GM12878 (cell line): ENCODE measurements around the gene NOS3. TPM values are rescaled to one million over a fixed set of nuclear protein-coding genes. Genes with fewer than 3 reads are reported as not detected.
A peak's percentile ranks its signal among the peaks of the same experiment; 100 is the strongest.

Source experiments
- ATAC-seq: fragments of 200-7000 bp; cut with Tn5 transposase; 3 replicates; pipeline ENCODE4 v1.9.1; 2020; ENCODE audit warnings: mild to moderate bottlenecking, moderate library complexity
- BruUV-seq: library from RNA; stranded (reverse); fragments of 400-500 nt; replicated peaks from 2 replicates; lab custom pipeline; 2021; lab: Mats Ljungman, UMichigan
- CTCF ChIA-PET: fragments of 300-600 bp; sonication (Branson Sonifier 250); formaldehyde crosslinking; extraction: SDS; loops from one replicate; lab custom pipeline; 2021; ENCODE audit warnings: inconsistent platforms; lab: Yijun Ruan, JAX
- POLR2A ChIA-PET: fragments of 350-600 bp; formaldehyde crosslinking; extraction: SDS; loops from one replicate; lab custom pipeline; 2021; ENCODE audit warnings: inconsistent platforms; lab: Charles Lee
- RAD21 ChIA-PET: fragments of 300-600 bp; sonication (Branson Sonifier 250); formaldehyde crosslinking; loops from one replicate; lab custom pipeline; 2023; ENCODE audit warnings: antibody characterized with exemption; ENCODE audit not compliant: unreplicated experiment; lab: Charles Lee
- SMC1A ChIA-PET: fragments of 300-600 bp; sonication (Branson Sonifier 250); formaldehyde crosslinking; loops from one replicate; lab custom pipeline; 2023; ENCODE audit not compliant: unreplicated experiment, uncharacterized antibody; lab: Charles Lee
- DNase-seq: peaks from one replicate; pipeline ENCODE4 v3.0.0-alpha.2; 2011; ENCODE audit warnings: low read depth, low spot score
- FAIRE-seq: peaks from 3 replicates; lab custom pipeline; 2011; peaks lifted over from hg19 to GRCh38; lab: Jason Lieb, UNC
- H2AFZ ChIP-seq: 2 replicates; pipeline ENCODE4 v1.6.0; 2011; ENCODE audit warnings: low read depth, low read length, control low read depth; ENCODE audit not compliant: control insufficient read depth
- H3K27ac ChIP-seq: 2 replicates; pipeline ENCODE4 v1.5.1; 2011; ENCODE audit warnings: control low read depth; ENCODE audit not compliant: control insufficient read depth, insufficient read depth
- H3K27me3 ChIP-seq, 2 experiments: replicated peaks in 1 of 2; 2 replicates each; pipeline versions ENCODE4 v1.6.0 to v1.6.1; 2011; ENCODE audit warnings: low read length in 1 of 2; ENCODE audit not compliant: control insufficient read depth in 2 of 2, insufficient read depth in 2 of 2
- H3K36me3 ChIP-seq, 2 experiments: 2 replicates each; pipeline ENCODE4 v1.5.1; 2011; ENCODE audit warnings: low read length in 1 of 2; ENCODE audit not compliant: control insufficient read depth in 2 of 2, insufficient read depth in 2 of 2
- H3K4me1 ChIP-seq: 2 replicates; pipeline ENCODE4 v1.6.1; 2011; ENCODE audit warnings: mild to moderate bottlenecking, low read length, moderate library complexity, mixed read lengths; ENCODE audit not compliant: control insufficient read depth, insufficient read depth
- H3K4me2 ChIP-seq: 2 replicates; pipeline ENCODE4 v1.6.0; 2011; ENCODE audit warnings: control low read depth; ENCODE audit not compliant: control insufficient read depth, insufficient read depth
- H3K4me3 ChIP-seq: fragments of 200-600 bp; sonication (generic); 2 replicates; pipeline ENCODE4 v1.5.1; 2016
- H3K79me2 ChIP-seq: 2 replicates; pipeline ENCODE4 v1.6.0; 2011; ENCODE audit warnings: low read length; ENCODE audit not compliant: control insufficient read depth, insufficient read depth
- H3K9ac ChIP-seq: 2 replicates; pipeline ENCODE4 v1.8.0; 2011; ENCODE audit warnings: low read length, control low read depth, mixed read lengths; ENCODE audit not compliant: control insufficient read depth, insufficient read depth
- H3K9me3 ChIP-seq: replicated peaks from 3 replicates; pipeline ENCODE4 v1.5.1; 2011; ENCODE audit warnings: mild to moderate bottlenecking, low read length; ENCODE audit not compliant: control insufficient read depth, insufficient read depth
- H4K20me1 ChIP-seq: 2 replicates; pipeline ENCODE4 v1.6.0; 2011; ENCODE audit not compliant: control insufficient read depth, insufficient read depth
- BCL11A ChIP-seq: IDR thresholded peaks from 2 replicates; pipeline ENCODE4 v1.6.1; 2011; ENCODE audit warnings: low read depth, low read length
- BHLHE40 ChIP-seq, 2 experiments: fragments of 450-650 bp in 1 of 2; IDR thresholded peaks; 2 replicates each; pipeline ENCODE4 v1.6.1; 2011 to 2017; ENCODE audit warnings: low read depth in 2 of 2, borderline replicate concordance in 1 of 2, improper control_type of control experiment in 1 of 2, low read length in 1 of 2, mild to moderate bottlenecking in 1 of 2
- EGR1 ChIP-seq, 2 experiments: IDR thresholded peaks; 1 replicate in 1 of 2; 2 replicates in 1 of 2; pipeline ENCODE4 v1.6.1; 2011 to 2012; ENCODE audit warnings: low read depth in 2 of 2, low read length in 2 of 2, borderline replicate concordance in 1 of 2, mild to moderate bottlenecking in 1 of 2, moderate library complexity in 1 of 2
- GATAD2B ChIP-seq: fragments of 450-650 bp; conservative IDR thresholded peaks from 2 replicates; pipeline ENCODE4 v1.6.1; 2017; ENCODE audit warnings: low read depth, mild to moderate bottlenecking, moderate library complexity
- IKZF1 ChIP-seq: fragments of 450-650 bp; conservative IDR thresholded peaks from 2 replicates; pipeline ENCODE4 v1.6.1; 2017; ENCODE audit warnings: antibody characterized with exemption, mild to moderate bottlenecking
- MTA2 ChIP-seq: fragments of 450-650 bp; IDR thresholded peaks from 2 replicates; pipeline ENCODE4 v1.6.1; 2016; ENCODE audit warnings: low read depth, mild to moderate bottlenecking, moderate library complexity
- NBN ChIP-seq: fragments of 450-650 bp; IDR thresholded peaks from 2 replicates; pipeline ENCODE4 v1.6.1; 2016
- POLR2A ChIP-seq: IDR thresholded peaks from 2 replicates; pipeline ENCODE4 v1.6.1; 2011; ENCODE audit warnings: low read depth, mild to moderate bottlenecking, low read length
- RAD21 ChIP-seq: IDR thresholded peaks from 2 replicates; pipeline ENCODE4 v1.6.1; 2011; ENCODE audit warnings: mild to moderate bottlenecking, low read depth, low read length, moderate library complexity; ENCODE audit not compliant: insufficient read depth
- SPI1 ChIP-seq: IDR thresholded peaks from 2 replicates; pipeline ENCODE4 v1.6.1; 2011; ENCODE audit warnings: low read depth, mild to moderate bottlenecking, low read length, moderate library complexity, borderline replicate concordance; ENCODE audit not compliant: insufficient read depth
- WGBS: methylation state at CpG from one replicate; pipeline ENCODE4 v1.1.6; 2016; ENCODE audit warnings: low lambda C conversion rate; ENCODE audit not compliant: insufficient replicate concordance, insufficient coverage; ENCODE audit errors: missing lambda C conversion rate; 5-methylcytosine and 5-hydroxymethylcytosine counted together
- in situ Hi-C: fragments of 300-500 bp; cut with MboI; formaldehyde crosslinking; loops from 9 replicates; pipeline ENCODE4 v1.14.3; 2018; ENCODE audit warnings: mixed read lengths
- intact Hi-C: fragments of 100-400 bp; cut with micrococcal nuclease; formaldehyde crosslinking; loops from one replicate; pipeline ENCODE4 v1.14.2; 2022; ENCODE audit not compliant: unreplicated experiment
- polyA plus RNA-seq, 11 experiments: library from polyadenylated mRNA; depleted of rRNA in 4 of 11; unstranded in 6 of 11; stranded (reverse) in 5 of 11; fragments of >200 nt; fragmentation: Nextera tagmentation in 4 of 11; fragmentation: Illumina TruSeq in 1 of 11; extraction: Ambion mirVana in 4 of 11; extraction: Trizol in 1 of 11; gene quantifications; 1 replicate in 1 of 11; 2 replicates in 10 of 11; pipeline versions ENCODE4 v1.2.1 to v1.2.3, GENCODE V29; 2011 to 2016; ENCODE audit warnings: inconsistent platforms in 2 of 11, missing spikeins in 2 of 11, low read depth in 1 of 11
- total RNA-seq, 4 experiments: library from RNA; depleted of rRNA in 3 of 4; stranded (reverse); fragments of >200 nt in 3 of 4; fragmentation: Illumina TruSeq in 1 of 4; extraction: Trizol in 1 of 4; gene quantifications; 2 replicates each; pipeline versions ENCODE4 v1.2.1 to v1.2.3, GENCODE V29; 2013 to 2021
- TF ChIP-seq, protein P1 (sequence below), 3 experiments: IDR thresholded peaks in 2 of 3; conservative IDR thresholded peaks in 1 of 3; 2 replicates each; pipeline ENCODE4 v1.5.1; 2011; ENCODE audit warnings: low read depth in 3 of 3, low read length in 3 of 3, mild to moderate bottlenecking in 3 of 3, control low read depth in 2 of 3, moderate library complexity in 2 of 3, inconsistent platforms in 1 of 3, mixed read lengths in 1 of 3; ENCODE audit not compliant: control insufficient read depth in 2 of 3, insufficient read depth in 1 of 3; ENCODE audit errors: extremely low read depth in 1 of 3
- TF ChIP-seq, protein P2 (sequence below): fragments of 450-650 bp; IDR thresholded peaks from 2 replicates; pipeline ENCODE4 v1.6.1; 2017; ENCODE audit warnings: borderline replicate concordance
- TF ChIP-seq, protein P3 (sequence below): IDR thresholded peaks from 2 replicates; pipeline ENCODE4 v1.6.1; 2012; ENCODE audit warnings: low read depth, low read length, improper control_type of control experiment
- TF ChIP-seq, protein P4 (sequence below): fragments of 450-650 bp; conservative IDR thresholded peaks from 2 replicates; pipeline ENCODE4 v1.6.1; 2017; ENCODE audit warnings: mild to moderate bottlenecking, moderate library complexity

NOS3 gene
- total and polyA plus RNA-seq, 10 of the 15 experiments (the other 5 are each of a cell fraction or from before 2014, with no cell fraction given): 0.06 to 0.92 (median 0.30) TPM; not detected in 3

DNA sequence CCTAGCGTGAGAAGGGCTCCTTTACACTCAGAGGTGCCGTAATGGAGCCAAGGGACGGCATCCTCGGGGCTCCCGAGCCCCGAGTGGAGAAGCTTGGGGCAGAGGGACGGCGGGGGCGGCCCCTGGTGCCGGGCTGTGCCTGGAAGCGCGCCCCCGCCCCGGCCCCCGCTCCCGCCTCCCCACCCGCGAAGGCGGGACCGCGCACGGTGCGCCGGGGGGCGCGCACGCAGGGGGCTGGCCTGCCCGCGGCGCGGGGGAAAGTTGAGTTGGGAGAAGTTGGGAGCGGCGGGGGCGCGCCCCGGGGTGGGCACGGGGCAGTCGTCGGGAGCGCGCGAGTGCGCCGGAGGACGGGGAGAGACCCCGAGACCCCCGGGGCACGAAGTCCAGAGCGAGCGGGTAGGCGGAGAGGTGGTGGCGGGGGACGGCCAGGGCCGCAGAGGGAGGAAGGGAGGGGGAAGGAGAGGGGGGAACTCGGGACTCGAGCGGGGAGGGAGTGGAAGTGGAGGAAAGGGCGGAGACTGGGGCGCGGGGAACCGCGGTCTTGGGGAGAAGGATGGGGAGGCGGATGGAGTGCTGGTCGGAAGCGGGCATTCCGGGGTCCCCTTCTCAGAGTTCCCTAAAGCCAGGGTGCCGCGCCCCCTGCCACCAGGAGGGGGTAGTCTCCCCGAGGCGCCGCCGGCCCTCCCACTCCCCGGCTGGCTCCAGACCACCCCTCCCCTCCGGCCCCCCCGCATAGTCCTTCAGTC is 68.7 kb downstream of the NOS3 start, which contains the start of gene SLC4A2:
SLC4A2 (plus strand) TSS at position 223 of the 746 bp plus-strand sequence. CDS start 2,399 bp downstream, outside the sequence.
- H3K79me2 ChIP-seq: peaks cover 21% of the 10 kb centered on the region
- no peaks in the 10 kb centered on the region for H4K20me1 ChIP-seq
- H3K27ac ChIP-seq: peak within 1 kb of the TSS; percentile 88
- POLR2A ChIA-PET: interaction anchor here (0.7 to 1.4 kb wide), 3 partner anchors 21 to 26 kb away, joined by 3 to 9 read pairs (median 3); partner anchors contain the start of genes FASTK and TMUB1
- peak within 1 kb of the TSS; percentile 99 for H3K4me3 ChIP-seq
- SMC1A ChIA-PET: interaction anchor here (1.0 kb wide), 2 partner anchors 23 to 26 kb away, joined by 3 to 5 read pairs; partner anchors contain the start of gene TMUB1
- FAIRE-seq (no peak), DNase-seq (no peak), ATAC-seq (peak; percentile 56)
- H3K4me1 ChIP-seq: peaks cover 24% of the 10 kb centered on the region
- no peaks in the 10 kb centered on the region for H3K9me3 ChIP-seq
- RAD21 ChIA-PET: interaction anchor here (0.6 to 1.4 kb wide), 3 partner anchors 30 to 52 kb away, joined by 3 to 4 read pairs (median 3); no protein-coding TSS in a partner anchor
- peak within 1 kb of the TSS; percentile 92 for H2AFZ ChIP-seq
- in situ Hi-C loops (no loop called here), intact Hi-C loops (loop anchor here (2.0 kb wide), 2 partner anchors 29 to 51 kb away; no protein-coding TSS in a partner anchor)
- no peaks in the 10 kb centered on the region for H3K27me3 ChIP-seq
- WGBS: 2% methylated on average over 17 of the region's 75 CpGs
- no peaks in the 10 kb centered on the region; a peak in 1 of 4 replicates for H3K36me3 ChIP-seq
- no TSS peak for BruUV-seq
- peak within 1 kb of the TSS; percentile 98 for H3K4me2 ChIP-seq
- CTCF ChIA-PET: interaction anchor here (0.8 to 1.8 kb wide), 8 partner anchors 21 to 64 kb away, joined by 3 to 8 read pairs (median 4); partner anchors contain the start of gene FASTK
- H3K9ac ChIP-seq: peak within 1 kb of the TSS; percentile 86
- TF ChIP-seq NBN (peak; percentile 75), MTA2 (peak; percentile 26; the same call in 1 of the 2 replicates), BHLHE40 (IDR thresholded peaks at IDR 0.05; ENCODE audit: borderline replicate concordance in 1 of 2, low read depth in 2 of 2, low read length in 1 of 2) (peak in 1 of 2 experiments; percentile 44; a peak in 1 of 4 replicates), POLR2A (peak; percentile 46; the same call in 1 of the 2 replicates), SPI1 (0 out of 2 replicates have a peak, but pooled peaks have one; percentile 3), BCL11A (no peak), IKZF1 (peak; percentile 52), EGR1 (IDR thresholded peaks at IDR 0.05; ENCODE audit: borderline replicate concordance in 1 of 2, low read depth in 2 of 2, low read length in 2 of 2) (peak in 1 of 2 experiments; percentile 91; a peak in 1 of 3 replicates), RAD21 (peak; percentile 11; the same call in 1 of the 2 replicates), GATAD2B (0 out of 2 replicates have a peak, but pooled peaks have one; percentile 19)
- TF ChIP-seq, protein P1, sequence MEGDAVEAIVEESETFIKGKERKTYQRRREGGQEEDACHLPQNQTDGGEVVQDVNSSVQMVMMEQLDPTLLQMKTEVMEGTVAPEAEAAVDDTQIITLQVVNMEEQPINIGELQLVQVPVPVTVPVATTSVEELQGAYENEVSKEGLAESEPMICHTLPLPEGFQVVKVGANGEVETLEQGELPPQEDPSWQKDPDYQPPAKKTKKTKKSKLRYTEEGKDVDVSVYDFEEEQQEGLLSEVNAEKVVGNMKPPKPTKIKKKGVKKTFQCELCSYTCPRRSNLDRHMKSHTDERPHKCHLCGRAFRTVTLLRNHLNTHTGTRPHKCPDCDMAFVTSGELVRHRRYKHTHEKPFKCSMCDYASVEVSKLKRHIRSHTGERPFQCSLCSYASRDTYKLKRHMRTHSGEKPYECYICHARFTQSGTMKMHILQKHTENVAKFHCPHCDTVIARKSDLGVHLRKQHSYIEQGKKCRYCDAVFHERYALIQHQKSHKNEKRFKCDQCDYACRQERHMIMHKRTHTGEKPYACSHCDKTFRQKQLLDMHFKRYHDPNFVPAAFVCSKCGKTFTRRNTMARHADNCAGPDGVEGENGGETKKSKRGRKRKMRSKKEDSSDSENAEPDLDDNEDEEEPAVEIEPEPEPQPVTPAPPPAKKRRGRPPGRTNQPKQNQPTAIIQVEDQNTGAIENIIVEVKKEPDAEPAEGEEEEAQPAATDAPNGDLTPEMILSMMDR (IDR thresholded peaks at IDR 0.05 in 2 of 3, conservative IDR thresholded peaks at IDR 0.05 in 1 of 3; ENCODE audit: control insufficient read depth in 2 of 3, extremely low read depth in 1 of 3, insufficient read depth in 1 of 3, low read depth in 3 of 3, low read length in 3 of 3): peak; percentile 30 to 64 (median 43)
- TF ChIP-seq, protein P2, sequence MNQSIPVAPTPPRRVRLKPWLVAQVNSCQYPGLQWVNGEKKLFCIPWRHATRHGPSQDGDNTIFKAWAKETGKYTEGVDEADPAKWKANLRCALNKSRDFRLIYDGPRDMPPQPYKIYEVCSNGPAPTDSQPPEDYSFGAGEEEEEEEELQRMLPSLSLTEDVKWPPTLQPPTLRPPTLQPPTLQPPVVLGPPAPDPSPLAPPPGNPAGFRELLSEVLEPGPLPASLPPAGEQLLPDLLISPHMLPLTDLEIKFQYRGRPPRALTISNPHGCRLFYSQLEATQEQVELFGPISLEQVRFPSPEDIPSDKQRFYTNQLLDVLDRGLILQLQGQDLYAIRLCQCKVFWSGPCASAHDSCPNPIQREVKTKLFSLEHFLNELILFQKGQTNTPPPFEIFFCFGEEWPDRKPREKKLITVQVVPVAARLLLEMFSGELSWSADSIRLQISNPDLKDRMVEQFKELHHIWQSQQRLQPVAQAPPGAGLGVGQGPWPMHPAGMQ: no peak
- TF ChIP-seq, protein P3, sequence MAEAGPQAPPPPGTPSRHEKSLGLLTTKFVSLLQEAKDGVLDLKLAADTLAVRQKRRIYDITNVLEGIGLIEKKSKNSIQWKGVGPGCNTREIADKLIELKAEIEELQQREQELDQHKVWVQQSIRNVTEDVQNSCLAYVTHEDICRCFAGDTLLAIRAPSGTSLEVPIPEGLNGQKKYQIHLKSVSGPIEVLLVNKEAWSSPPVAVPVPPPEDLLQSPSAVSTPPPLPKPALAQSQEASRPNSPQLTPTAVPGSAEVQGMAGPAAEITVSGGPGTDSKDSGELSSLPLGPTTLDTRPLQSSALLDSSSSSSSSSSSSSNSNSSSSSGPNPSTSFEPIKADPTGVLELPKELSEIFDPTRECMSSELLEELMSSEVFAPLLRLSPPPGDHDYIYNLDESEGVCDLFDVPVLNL: 0 out of 2 replicates have a peak, but pooled peaks have one; percentile 4
- TF ChIP-seq, protein P4, sequence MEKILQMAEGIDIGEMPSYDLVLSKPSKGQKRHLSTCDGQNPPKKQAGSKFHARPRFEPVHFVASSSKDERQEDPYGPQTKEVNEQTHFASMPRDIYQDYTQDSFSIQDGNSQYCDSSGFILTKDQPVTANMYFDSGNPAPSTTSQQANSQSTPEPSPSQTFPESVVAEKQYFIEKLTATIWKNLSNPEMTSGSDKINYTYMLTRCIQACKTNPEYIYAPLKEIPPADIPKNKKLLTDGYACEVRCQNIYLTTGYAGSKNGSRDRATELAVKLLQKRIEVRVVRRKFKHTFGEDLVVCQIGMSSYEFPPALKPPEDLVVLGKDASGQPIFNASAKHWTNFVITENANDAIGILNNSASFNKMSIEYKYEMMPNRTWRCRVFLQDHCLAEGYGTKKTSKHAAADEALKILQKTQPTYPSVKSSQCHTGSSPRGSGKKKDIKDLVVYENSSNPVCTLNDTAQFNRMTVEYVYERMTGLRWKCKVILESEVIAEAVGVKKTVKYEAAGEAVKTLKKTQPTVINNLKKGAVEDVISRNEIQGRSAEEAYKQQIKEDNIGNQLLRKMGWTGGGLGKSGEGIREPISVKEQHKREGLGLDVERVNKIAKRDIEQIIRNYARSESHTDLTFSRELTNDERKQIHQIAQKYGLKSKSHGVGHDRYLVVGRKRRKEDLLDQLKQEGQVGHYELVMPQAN: 0 out of 2 replicates have a peak, but pooled peaks have one; percentile 10
